ENCODE results near the gene AGTPBP1.

- no peak for TF ChIP-seq POLR2A (IDR thresholded peaks at IDR 0.05)
- TF ChIP-seq CTCF (IDR thresholded peaks at IDR 0.05): no peak
Observed at GRCh38 chr9:85645909-85646627, 95.7 kb downstream of the AGTPBP1 start.

All from lower leg skin (tissue), 3 donors.